Stimulated activated CD4-positive, alpha-beta T cell treated with anti-CD3 and anti-CD28 coated beads, Interleukin-4, amount 100 ng/mL, for 48 hours (primary cell): Measurements from ENCODE around the gene LGALS7B.
A peak's percentile ranks its signal among the peaks of the same experiment; 100 is the strongest.
"Not testable (repeated sequence)": the region's sequence is repeated elsewhere in the genome, so short reads cannot be mapped to it uniquely, and the experiment has no call there.

ENCODE experiments used
- DNase-seq, 2 donors: peaks; one replicate each; pipeline ENCODE4 v3.0.0-alpha.2; 2020; ENCODE audit warnings: low read depth in 2 of 2

The LGALS7B gene

DNA sequence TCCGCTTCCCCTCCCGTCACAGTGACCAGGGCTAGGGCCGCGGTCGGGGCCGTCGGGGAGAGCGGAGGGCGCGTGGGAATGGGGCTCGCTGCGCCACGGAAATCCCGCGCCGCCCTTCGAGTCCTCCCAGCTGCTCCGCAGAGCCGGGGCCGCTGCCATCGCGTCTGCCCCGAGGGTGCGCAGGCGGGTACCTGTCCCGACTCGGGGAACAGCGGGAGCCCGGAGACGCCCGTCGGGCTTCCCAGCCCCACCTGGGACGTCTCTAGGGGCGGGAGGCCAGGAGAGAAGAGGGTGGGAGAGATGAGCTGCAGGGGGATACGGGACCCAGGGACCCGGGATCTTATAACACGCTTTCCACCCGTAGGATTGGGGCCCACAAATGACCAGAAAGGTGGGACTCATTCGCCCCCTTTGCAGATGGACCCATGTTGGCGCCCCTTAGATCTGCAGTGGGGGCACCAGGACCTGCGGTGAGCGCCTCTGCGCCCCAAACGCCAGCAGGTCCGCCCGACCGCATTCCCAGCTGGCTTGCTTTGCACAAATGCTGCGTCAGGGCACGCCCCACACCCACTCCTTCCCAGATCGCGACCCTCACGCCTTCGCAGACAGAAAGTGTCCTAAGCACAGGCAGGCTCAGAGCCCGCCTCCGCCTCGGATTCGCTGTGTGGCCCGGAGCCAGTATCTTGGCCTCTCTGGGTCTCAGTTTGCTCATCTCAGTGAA lies 18.6 kb upstream of the LGALS7B start:
- DNase-seq, result not testable (repeated sequence)

DNA sequence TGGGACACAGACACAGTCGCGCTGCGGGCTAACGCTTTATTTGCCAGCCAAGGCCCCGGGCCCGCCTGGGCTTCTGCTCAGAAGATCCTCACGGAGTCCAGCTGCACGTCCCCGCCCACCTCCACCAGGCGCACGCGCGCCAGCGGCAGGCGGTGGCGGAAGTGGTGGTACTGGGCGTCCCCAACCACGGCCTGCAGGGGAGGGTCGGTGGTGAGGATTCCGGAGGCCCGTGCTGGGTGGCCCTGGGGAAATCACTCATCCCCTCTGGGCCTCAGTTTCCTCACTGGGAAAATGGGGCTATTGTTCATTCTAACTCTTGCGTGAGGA lies 18.1 kb upstream of the LGALS7B start:
- DNase-seq, result not testable (repeated sequence)

DNA sequence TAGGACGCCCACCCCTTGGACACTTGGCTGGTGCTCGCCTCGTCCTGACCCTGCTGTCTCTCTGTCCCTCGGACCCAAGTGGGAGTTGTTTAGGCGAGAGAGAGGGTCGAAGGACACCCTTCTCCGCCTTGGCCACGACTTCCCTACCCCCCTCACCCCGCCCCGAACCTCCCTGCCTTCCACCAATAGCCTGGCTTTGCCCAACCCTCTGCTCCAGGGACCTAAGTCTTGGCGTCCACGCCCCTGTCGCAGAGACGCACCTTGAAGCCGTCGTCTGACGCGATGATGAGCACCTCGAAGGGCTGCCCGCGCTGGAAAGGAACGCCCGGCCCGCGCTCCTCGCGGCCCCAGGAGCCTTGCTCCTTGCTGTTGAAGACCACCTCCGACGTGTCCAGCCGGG lies 17.4 kb upstream of the LGALS7B start:
- not testable (repeated sequence) for DNase-seq

DNA sequence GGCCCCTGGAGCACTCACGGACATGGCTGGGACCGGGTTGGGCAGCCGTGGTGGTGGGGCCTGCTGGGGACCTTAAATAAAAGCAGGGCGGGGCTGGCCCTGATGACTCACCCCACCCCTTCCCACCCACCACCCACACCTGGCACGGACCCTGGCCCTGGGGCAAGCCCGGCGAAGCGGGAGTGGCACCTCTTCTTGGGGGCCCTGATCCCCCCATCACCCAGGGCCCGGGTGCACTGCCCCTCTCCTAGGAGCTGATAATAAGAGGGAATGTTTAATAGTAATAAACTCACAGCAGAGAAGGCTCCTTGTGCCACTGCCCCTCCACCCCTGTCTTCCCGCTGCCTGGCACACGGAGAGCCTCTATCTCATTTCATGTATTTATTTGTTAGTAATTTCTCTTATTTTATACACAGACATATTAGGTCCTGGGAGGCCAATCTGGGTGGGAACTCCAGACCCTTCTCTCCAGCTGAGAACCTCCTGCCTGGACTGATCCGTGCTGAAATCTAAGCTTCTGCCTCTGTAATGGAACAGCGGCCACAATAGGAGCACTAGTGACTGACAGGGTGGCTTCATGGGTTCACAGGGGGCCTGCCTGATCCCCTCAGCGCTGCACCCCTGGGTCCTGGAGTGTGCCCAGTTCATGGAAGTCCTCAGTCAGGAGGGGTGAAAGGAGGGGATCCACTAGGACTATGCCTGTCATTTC lies 15.4 kb upstream of the LGALS7B start, which contains the start of gene LGALS7:
TSS of gene LGALS7 (minus strand) at position 49 of the 709 bp plus-strand sequence. CDS start at position 24, 25 bp downstream.
- DNase-seq, result no peak

DNA sequence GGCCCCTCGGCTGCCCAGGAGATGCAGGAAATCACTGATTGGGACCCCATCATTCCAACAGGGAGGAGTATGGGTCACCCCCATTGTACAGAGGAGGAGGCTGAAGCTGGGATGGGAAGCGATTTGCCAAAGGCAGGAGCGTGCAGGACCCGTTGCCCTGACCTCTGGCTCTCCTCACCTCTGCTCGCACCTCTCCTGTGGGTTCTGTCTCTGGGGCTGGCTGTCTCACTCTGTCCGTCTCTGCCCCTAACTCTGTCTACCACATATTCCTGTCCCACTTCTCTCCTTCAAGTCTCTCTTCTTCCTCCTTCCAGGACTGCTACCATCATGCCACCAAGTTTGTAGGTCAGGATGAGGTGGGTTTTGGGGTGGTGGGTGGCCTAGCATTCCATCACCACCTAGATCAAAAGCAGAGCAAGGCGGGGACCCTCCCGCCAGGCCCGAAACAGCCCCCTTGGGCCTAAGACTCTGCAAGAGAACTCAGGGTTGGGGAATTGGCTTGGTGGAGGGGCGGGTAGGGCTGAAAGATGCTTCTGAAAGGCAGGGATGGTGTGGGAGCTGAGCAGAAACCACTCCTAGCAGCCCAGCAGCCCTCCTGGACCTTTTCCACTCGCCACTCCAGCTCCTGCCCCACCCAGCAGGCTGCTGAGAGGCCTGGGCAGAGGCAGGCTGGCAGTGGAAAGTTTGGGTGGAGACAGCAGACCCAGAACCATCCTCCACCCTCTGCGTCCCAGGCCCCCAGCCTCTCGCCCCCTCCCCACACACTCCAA lies 14.6 kb upstream of the LGALS7B start:
- DNase-seq, result no peak

DNA sequence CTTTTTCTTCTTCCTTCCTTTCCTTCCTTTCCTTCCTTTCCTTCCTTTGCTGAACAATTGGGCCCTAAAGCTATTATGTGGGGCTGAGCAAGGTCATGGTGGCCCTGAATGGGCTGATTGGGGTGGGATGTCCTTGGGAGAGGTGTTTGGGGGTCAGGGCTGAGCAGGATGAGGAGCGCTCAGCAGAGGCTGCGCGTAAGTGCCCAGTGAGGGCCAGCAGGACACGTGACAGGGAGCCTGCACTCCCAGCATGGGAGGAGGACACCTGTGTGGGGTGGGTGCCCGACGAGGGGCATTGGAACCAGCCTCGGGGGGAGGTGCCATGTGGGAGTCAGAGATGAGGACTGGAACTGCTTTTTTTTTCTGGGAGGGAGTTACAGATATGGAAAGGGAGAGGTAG lies 10.3 kb upstream of the LGALS7B start:
- no peak for DNase-seq

DNA sequence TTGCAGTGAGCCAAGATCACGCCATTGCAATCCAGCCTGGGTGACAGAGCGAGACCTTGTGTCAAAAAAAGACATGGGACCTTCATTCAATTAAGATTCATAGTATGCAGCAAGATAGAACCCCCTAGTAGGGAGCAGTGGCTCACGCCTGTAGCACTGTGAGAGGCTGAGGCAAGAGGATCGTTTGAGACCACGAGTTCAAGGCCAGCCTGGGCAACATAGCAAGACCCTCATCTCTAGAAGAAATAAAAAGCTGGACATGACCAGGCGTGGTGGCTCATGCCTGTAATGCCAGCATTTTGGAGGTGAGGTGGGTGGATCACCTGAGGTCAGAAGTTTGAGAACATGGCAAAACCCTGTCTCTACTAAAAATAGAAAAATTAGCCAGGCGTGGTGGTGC lies 8.6 kb upstream of the LGALS7B start:
- no peak for DNase-seq

DNA sequence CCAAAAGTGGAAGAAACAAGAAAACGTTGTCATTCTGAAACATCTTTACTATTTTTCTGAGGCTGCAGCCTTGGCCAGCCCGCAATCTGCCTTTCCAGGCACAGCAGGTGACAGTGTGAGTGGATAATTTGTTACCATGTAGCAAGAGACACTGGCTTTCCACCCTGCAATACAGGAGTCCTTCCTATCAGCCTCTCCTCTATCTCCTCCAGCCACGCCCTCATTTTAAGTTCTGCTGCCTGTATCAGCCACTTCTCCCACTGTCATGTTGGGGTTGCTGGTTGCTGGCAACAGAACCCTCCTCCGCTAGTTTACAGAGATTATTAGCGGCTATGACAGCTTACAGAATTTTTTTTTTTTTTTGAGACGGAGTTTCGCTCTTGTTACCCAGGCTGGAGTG lies 7.9 kb upstream of the LGALS7B start:
- no peak for DNase-seq

DNA sequence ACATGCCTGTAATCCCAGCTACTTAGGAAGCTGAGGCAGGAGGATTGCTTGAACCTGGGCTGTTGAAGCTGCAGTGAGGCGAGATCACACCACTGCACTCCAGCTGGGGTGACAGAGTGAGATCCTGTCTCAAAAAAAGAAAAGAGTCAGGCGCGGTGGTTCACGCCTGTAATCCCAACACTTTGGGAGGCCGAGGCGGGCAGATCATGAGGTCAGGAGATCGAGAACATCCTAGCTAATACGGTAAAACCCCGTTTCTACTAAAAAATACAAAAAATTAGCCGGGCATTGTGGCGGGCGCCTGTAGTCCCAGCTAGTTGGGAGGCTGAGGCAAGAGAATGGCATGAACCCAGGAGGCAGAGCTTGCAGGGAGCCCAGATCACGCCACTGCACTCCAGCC lies 6.8 kb upstream of the LGALS7B start:
- not testable (repeated sequence) for DNase-seq

DNA sequence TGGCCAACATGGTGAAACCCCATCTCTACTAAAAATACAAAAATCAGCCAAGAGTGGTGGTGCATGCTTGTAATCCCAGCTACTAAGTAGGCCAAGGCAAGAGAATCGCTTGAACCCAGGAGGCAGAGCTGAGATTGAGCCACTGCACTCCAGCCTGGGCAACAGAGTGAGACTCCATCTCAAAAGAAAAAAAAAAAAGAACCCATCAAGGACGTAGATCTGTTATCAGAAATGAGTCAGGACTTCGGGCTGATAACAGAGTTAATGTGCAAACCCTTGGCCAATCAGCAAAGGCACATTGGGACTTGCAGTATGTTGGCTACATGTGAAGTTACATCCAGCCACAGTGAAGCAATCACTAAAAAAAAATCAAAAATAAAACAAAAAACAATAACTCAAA lies 4.8 kb upstream of the LGALS7B start:
- no peak for DNase-seq

DNA sequence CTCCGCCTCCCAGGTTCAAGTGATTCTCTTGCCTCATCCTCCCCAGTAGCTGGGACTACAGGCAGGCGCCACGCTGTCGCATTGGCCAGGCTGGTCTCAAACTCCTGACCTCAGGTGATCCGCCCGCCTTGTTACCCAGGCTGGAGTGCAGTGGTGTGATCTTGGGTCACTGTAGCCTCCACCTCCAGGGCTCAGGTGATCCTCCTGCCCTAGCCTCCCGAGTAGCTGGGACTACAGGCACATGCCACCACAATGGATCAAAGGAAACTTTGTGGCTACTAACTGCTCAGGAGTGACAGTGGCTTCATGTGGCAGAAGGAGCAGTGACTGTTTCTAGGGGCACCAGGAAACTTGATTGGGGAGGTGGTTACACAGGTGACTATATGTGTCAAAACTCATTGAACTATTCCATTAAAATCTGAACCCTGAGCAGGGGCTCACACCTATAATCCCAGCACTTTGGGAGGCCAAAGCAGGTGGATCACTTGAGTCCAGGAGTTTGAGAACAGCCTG lies 3.8 kb upstream of the LGALS7B start:
- DNase-seq, result no peak

DNA sequence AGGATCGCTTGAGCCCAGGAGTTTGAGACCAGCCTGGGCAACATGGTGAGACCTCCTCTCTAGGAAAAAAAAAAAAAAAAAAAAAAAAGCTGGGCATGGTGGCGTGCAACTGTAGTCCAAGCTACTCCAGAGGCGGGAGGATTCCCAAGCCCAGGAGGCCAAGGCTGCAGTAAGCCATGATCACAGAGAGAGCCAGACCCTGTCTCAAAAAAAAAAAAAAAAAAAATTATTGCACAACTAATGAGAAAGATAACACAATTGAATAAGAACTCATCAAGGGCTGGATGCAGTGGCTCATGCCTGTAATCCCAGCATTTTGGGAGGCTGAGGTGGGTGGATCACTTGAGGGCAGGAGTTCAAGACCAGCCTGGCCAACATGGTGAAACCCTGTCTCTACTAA lies 2.9 kb upstream of the LGALS7B start:
- not testable (repeated sequence) for DNase-seq

DNA sequence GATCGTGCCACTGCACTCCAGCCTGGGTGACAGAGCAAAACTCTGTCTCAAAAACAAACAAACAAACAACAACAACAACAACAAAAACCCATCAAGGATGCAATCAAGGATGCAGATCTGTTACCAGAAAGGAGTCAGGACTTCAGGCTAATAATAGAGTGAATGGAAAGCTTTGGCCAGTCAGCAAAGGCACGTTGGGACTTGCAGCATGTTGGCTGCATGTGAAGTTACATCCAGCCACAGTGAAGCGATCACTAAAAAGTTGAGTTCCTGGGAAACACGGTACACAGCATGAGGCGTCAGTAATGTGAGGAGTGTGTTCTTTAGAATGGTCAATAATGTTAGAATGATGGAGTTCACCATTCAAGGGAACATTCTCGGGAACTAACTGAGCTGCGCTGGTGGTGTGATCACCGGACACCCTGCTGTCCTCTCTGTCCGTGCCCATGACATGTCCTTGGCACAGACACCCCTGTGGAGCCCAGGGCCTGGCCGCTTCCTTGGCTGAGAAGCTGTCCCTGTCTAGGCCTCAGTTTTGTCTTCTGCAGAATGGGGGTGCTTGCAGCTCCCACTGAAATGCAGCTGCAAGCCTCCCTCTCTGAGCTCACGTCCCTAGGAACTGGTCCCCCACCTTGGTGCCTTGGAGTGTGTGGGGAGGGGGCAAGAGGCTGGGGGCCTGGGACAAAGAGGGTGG lies 2.3 kb upstream of the LGALS7B start:
- DNase-seq, result no peak

DNA sequence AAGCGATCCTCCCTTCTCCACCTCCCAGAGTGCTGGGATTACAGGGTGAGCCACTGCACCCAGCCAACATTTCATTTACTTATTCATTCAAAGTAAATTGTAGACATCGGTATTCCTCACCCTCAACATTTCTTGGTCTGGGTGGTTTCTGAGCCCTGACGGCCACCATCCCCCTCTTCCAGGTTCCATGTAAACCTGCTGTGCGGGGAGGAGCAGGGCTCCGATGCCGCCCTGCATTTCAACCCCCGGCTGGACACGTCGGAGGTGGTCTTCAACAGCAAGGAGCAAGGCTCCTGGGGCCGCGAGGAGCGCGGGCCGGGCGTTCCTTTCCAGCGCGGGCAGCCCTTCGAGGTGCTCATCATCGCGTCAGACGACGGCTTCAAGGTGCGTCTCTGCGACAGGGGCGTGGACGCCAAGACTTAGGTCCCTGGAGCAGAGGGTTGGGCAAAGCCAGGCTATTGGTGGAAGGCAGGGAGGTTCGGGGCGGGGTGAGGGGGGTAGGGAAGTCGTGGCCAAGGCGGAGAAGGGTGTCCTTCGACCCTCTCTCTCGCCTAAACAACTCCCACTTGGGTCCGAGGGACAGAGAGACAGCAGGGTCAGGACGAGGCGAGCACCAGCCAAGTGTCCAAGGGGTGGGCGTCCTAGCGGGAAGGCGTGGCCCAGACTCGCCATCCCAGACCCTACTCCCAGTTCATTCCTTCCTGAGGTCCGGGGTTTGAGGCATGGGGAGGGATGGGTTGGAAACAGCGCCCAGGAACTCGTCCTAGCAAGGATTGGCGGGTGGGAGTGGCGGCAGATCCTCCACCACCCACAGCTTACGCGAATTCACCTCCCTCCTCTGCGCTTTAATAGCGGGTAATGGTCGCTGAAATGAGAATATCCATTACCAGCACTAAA lies 1.8 kb downstream of the LGALS7B start:
- not testable (repeated sequence) for DNase-seq

DNA sequence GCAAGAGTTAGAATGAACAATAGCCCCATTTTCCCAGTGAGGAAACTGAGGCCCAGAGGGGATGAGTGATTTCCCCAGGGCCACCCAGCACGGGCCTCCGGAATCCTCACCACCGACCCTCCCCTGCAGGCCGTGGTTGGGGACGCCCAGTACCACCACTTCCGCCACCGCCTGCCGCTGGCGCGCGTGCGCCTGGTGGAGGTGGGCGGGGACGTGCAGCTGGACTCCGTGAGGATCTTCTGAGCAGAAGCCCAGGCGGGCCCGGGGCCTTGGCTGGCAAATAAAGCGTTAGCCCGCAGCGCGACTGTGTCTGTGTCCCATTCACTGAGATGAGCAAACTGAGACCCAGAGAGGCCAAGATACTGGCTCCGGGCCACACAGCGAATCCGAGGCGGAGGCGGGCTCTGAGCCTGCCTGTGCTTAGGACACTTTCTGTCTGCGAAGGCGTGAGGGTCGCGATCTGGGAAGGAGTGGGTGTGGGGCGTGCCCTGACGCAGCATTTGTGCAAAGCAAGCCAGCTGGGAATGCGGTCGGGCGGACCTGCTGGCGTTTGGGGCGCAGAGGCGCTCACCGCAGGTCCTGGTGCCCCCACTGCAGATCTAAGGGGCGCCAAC lies 2.6 kb downstream of the LGALS7B start:
- not testable (repeated sequence) for DNase-seq

DNA sequence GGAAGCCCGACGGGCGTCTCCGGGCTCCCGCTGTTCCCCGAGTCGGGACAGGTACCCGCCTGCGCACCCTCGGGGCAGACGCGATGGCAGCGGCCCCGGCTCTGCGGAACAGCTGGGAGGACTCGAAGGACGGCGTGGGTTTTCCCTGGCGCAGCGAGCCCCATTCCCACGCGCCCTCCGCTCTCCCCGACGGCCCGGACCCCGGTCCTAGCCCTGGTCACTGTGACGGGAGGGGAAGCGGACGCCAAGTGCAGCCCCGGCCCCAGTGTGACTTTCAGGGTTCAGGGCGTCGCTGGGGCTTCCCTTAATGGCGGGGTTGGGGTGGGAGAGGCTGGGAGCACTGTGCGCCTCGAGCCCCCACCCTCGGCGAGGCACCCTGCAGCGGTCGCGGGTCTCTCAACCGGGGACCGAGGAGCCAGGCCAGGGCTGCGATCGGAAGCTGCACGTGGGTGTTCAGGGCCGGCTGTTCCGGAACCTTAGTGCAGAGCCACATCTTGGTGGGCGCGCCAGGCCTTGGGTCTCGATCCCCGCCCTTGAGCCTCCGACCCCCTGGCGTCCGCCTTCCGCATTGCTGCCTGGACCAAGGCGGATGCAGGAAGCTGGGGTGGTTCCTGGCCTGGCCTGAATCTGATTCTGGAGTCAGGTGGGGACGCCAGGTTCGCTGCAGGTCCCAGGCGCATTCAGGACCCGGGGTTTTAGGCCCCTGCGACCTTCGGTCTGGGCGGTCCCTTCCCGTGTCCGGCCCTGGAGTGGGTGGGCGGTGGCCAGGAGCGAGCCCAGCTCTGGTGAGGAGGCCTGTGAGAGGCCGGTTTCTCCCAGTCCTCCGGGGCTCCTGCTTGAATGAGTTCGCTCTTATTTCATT lies 3.5 kb downstream of the LGALS7B start:
- DNase-seq, result peak in 1 of 2 donors; percentile 45

DNA sequence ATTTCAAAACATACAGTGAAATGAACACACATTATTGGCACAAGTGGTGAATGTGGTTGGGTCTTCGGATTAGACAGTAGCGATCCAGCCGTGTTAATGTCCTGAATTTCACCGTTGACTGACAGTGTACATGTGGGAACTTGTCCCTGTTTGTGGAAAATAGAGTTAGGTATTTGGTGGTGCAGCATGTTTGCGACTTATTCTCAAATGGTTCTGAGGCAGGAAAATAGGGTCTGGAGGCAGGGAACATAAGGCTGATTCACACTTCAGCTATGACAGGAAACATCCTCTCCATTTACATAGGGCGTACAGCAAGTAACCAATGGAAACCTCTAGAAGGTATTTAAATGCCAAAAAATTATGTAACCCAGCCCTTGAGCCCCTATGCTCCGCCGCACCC lies 4.2 kb downstream of the LGALS7B start:
- DNase-seq, result no peak

DNA sequence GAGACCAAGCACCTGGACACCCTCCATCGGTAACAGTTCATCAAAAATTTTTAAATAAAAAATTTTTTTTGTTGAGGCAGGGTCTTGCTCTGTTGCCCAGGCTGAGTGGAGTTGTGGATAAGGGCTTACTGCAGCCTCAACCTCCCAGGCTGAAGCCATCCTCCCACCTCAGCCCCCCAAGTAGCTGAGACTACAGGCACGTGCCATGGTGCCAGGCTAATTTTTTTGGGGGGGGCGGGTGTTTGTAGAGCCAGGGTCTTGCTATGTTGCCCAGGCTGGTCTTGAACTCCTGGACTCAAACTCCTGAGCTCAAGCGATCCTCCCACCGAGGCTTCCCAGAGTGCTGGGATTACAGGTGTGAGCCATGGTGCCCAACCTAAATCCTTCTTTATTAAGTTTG lies 4.7 kb downstream of the LGALS7B start:
- DNase-seq, result no peak

DNA sequence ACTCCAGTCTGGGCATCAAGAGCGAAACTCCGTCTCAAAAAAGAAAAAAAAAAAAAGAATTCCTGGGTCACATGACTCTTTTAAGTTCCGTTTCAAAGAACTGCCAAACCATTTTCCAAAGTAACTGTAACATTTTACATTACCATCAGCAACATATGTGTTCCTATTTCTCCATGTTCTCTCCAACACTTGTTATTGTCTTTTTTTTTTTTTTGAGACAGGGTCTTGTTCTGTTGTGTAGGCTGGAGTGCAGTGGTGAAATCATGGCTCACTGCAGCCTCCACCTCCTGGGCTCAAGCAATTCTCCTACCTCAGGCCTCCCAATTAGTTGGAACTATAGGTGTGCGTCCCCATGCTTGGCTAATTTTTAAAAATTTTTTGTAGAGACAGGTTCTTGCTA lies 6.5 kb downstream of the LGALS7B start:
- DNase-seq, result no peak
